CD4-positive, alpha-beta T cell (primary cell): ENCODE results near the gene CHAF1A. TPM values are rescaled to one million over a fixed set of nuclear protein-coding genes. Genes with fewer than 3 reads are reported as not detected.
A peak's percentile ranks its signal among the peaks of the same experiment; 100 is the strongest.

ENCODE experiments used
- ATAC-seq: fragments of 200-7000 bp; cut with Tn5 transposase; one replicate; pipeline ENCODE4 v1.10.0; 2022; ENCODE audit warnings: mild to moderate bottlenecking; ENCODE audit not compliant: poor library complexity
- CTCF ChIA-PET: fragments of 350-600 bp; sonication (Branson Sonifier 250); formaldehyde crosslinking; loops from one replicate; lab custom pipeline; 2021; ENCODE audit warnings: antibody characterized with exemption, inconsistent platforms; lab: Charles Lee
- POLR2A ChIA-PET: fragments of 350-600 bp; sonication (Branson Sonifier 250); formaldehyde crosslinking; loops from one replicate; lab custom pipeline; 2021; ENCODE audit warnings: antibody characterized with exemption, inconsistent platforms; lab: Charles Lee
- DNase-seq, 14 experiments: peaks; one replicate each; pipeline ENCODE4 v3.0.0-alpha.2; 2013 to 2020; ENCODE audit warnings: mixed read lengths in 2 of 14
- H3K27ac ChIP-seq, 2 donors: one replicate each; pipeline versions ENCODE4 v1.5.1 to v1.7.0; 2013; ENCODE audit warnings: low read length in 2 of 2, low read depth in 1 of 2, mild to moderate bottlenecking in 1 of 2
- H3K27me3 ChIP-seq, 2 experiments: 1 replicate in 1 of 2; 2 replicates in 1 of 2; pipeline versions ENCODE4 v1.6.1 to v1.7.0; 2013; ENCODE audit warnings: low read length in 2 of 2, control low read depth in 1 of 2, mild to moderate bottlenecking in 1 of 2, moderate library complexity in 1 of 2; ENCODE audit not compliant: insufficient read depth in 2 of 2, control insufficient read depth in 1 of 2
- H3K36me3 ChIP-seq: one replicate; pipeline ENCODE4 v1.6.1; 2013; ENCODE audit warnings: low read length, control low read depth; ENCODE audit not compliant: insufficient read depth
- H3K4me1 ChIP-seq: one replicate; pipeline ENCODE4 v1.6.1; 2013; ENCODE audit warnings: low read length, control low read depth; ENCODE audit not compliant: insufficient read depth
- H3K4me3 ChIP-seq: one replicate; pipeline ENCODE4 v1.5.1; 2013; ENCODE audit warnings: mild to moderate bottlenecking, low read length, moderate library complexity
- H3K9me3 ChIP-seq, 2 experiments: 1 replicate in 1 of 2; 2 replicates in 1 of 2; pipeline versions ENCODE4 v1.6.1 to v1.7.0; 2013; ENCODE audit warnings: low read length in 2 of 2, mild to moderate bottlenecking in 2 of 2, control low read depth in 1 of 2, moderate library complexity in 1 of 2; ENCODE audit not compliant: control insufficient read depth in 1 of 2, insufficient read depth in 1 of 2
- H3K27ac Mint-ChIP-seq: one replicate; pipeline ENCODE4 v1.8.0; 2020; ENCODE audit warnings: mixed read lengths
- H3K27me3 Mint-ChIP-seq: one replicate; pipeline ENCODE4 v1.8.0; 2021; ENCODE audit warnings: mixed read lengths
- H3K36me3 Mint-ChIP-seq: one replicate; pipeline ENCODE4 v1.8.0; 2021; ENCODE audit warnings: low read depth, mixed read lengths
- H3K4me1 Mint-ChIP-seq: one replicate; pipeline ENCODE4 v1.8.0; 2021; ENCODE audit warnings: low read depth, mixed read lengths
- H3K4me3 Mint-ChIP-seq: one replicate; pipeline ENCODE4 v1.8.0; 2020; ENCODE audit warnings: mild to moderate bottlenecking, mixed read lengths
- H3K9me3 Mint-ChIP-seq: one replicate; pipeline ENCODE4 v1.8.0; 2020; ENCODE audit warnings: mixed read lengths
- intact Hi-C, 2 experiments: fragments of 100-400 bp; cut with DNase I in 1 of 2; cut with micrococcal nuclease in 1 of 2; formaldehyde crosslinking; loops; one replicate each; pipeline versions ENCODE4 v1.15.1 to v1.9.0; 2023 to 2025; cut with DNase I, micrococcal nuclease
- microRNA-seq: library from miRNA; unstranded; fragments of <30 nt; microRNA quantifications from one replicate; pipeline ENCODE4 v1.2.0, GENCODE V29; 2021; ENCODE audit warnings: borderline microRNAs expressed, borderline replicate concordance
- total RNA-seq, 174 experiments: library from RNA in 2 of 174; stranded (reverse) in 2 of 174; gene quantifications; one replicate each; pipeline ENCODE4 v1.2.3 and lab custom pipeline; 2021 to 2026
- TF ChIP-seq, protein P1 (sequence below): fragments of 200-600 bp; IDR thresholded peaks from one replicate; pipeline ENCODE4 v1.8.0; 2022; ENCODE audit warnings: antibody characterized with exemption, mild to moderate bottlenecking

The CHAF1A gene
- total RNA-seq, 2 experiments from 2014 or later, result 27.5 to 27.8 TPM

- CTCF ChIA-PET, result interaction anchor here (0.6 kb wide), 1 partner anchor 32 kb away, joined by 3 read pairs; no protein-coding TSS in a partner anchor
- intact Hi-C loops, result no loop called here
- H3K9me3 Mint-ChIP-seq, result no peaks in the 10 kb centered on the region
- H3K36me3 Mint-ChIP-seq, result peaks cover 43% of the 10 kb centered on the region
- H3K4me1 ChIP-seq, result no peaks in the 10 kb centered on the region
- no peak overlapping the region for H3K27ac ChIP-seq
- POLR2A ChIA-PET, result no interaction called here
- no peaks in the 10 kb centered on the region for H3K4me1 Mint-ChIP-seq
- H3K27me3 Mint-ChIP-seq, result no peaks in the 10 kb centered on the region
- ATAC-seq (no peak), DNase-seq (no peak)
- H3K4me3 Mint-ChIP-seq, result no peak overlapping the region
- H3K36me3 ChIP-seq, result peaks cover 43% of the 10 kb centered on the region
- no peak overlapping the region for H3K27ac Mint-ChIP-seq
- H3K27me3 ChIP-seq, result no peaks in the 10 kb centered on the region
- H3K9me3 ChIP-seq, result no peaks in the 10 kb centered on the region
- TF ChIP-seq, protein P1, sequence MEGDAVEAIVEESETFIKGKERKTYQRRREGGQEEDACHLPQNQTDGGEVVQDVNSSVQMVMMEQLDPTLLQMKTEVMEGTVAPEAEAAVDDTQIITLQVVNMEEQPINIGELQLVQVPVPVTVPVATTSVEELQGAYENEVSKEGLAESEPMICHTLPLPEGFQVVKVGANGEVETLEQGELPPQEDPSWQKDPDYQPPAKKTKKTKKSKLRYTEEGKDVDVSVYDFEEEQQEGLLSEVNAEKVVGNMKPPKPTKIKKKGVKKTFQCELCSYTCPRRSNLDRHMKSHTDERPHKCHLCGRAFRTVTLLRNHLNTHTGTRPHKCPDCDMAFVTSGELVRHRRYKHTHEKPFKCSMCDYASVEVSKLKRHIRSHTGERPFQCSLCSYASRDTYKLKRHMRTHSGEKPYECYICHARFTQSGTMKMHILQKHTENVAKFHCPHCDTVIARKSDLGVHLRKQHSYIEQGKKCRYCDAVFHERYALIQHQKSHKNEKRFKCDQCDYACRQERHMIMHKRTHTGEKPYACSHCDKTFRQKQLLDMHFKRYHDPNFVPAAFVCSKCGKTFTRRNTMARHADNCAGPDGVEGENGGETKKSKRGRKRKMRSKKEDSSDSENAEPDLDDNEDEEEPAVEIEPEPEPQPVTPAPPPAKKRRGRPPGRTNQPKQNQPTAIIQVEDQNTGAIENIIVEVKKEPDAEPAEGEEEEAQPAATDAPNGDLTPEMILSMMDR, result no peak
- H3K4me3 ChIP-seq, result no peak overlapping the region
Measured at GRCh38 chr19:4488496-4488895, 86.1 kb downstream of the CHAF1A start.

- H3K27ac ChIP-seq, result no peak overlapping the region
- Mint-ChIP-seq H3K4me1 (no peaks in the 10 kb centered on the region), H3K4me3 (no peak overlapping the region), H3K9me3 (no peaks in the 10 kb centered on the region), H3K27me3 (no peaks in the 10 kb centered on the region), H3K36me3 (peaks cover 35% of the 10 kb centered on the region), H3K27ac (no peak overlapping the region)
- CTCF ChIA-PET, result no interaction called here
- DNase-seq (peak in 1 of 14 experiments; percentile 29), ATAC-seq (no peak)
- POLR2A ChIA-PET, result no interaction called here
- no peak overlapping the region for H3K4me3 ChIP-seq
- no peaks in the 10 kb centered on the region for H3K4me1 ChIP-seq
- TF ChIP-seq, protein P1, result no peak
- peaks cover 62% of the 10 kb centered on the region for H3K36me3 ChIP-seq
- H3K9me3 ChIP-seq, result no peaks in the 10 kb centered on the region
- intact Hi-C loops, result no loop called here
- no peaks in the 10 kb centered on the region for H3K27me3 ChIP-seq
Measured at GRCh38 chr19:4491446-4491845, 89.0 kb downstream of the CHAF1A start.

GRCh38 chr19:4492337-4493103 lies 90.1 kb downstream of the CHAF1A start:
- H3K4me1 Mint-ChIP-seq, result no peaks in the 10 kb centered on the region
- no peaks in the 10 kb centered on the region for H3K27me3 Mint-ChIP-seq
- no peak overlapping the region for H3K4me3 Mint-ChIP-seq
- ChIA-PET POLR2A (no interaction called here), CTCF (no interaction called here)
- H3K27ac ChIP-seq, result no peak overlapping the region
- H3K27ac Mint-ChIP-seq, result no peak overlapping the region
- ATAC-seq (no peak), DNase-seq (no peak)
- H3K36me3 ChIP-seq, result peaks cover 66% of the 10 kb centered on the region
- H3K27me3 ChIP-seq, result no peaks in the 10 kb centered on the region
- no peaks in the 10 kb centered on the region for H3K4me1 ChIP-seq
- H3K9me3 ChIP-seq, result no peaks in the 10 kb centered on the region
- intact Hi-C loops, result no loop called here
- H3K36me3 Mint-ChIP-seq, result peaks cover 27% of the 10 kb centered on the region
- TF ChIP-seq, protein P1, result no peak
- H3K4me3 ChIP-seq, result no peak overlapping the region
- no peaks in the 10 kb centered on the region for H3K9me3 Mint-ChIP-seq

Small RNAs within 50 kb of the gene (microRNA-seq; reads per million reads assigned to microRNA genes)
- not detected for gene MIR4746

Other genes starting within 250 kb of the CHAF1A start
- gene CREB3L3, start 249.0 kb upstream of the CHAF1A start, total RNA-seq, result under 1 TPM in 1 of 2 experiments, not detected in 1; 0.08 TPM
- 10 to 100 TPM; 11.2 to 14.2 TPM for gene SIRT6, start 220.1 kb upstream of the CHAF1A start, total RNA-seq
- under 1 TPM; 0.59 to 0.60 TPM for gene ANKRD24, start 220.0 kb upstream of the CHAF1A start, total RNA-seq
- gene EBI3, start 173.1 kb upstream of the CHAF1A start, total RNA-seq, result not detected
- 10 to 100 TPM; 32.9 to 33.7 TPM for gene YJU2, start 155.6 kb upstream of the CHAF1A start, total RNA-seq
- under 1 TPM; 0.14 to 0.64 TPM for gene SHD, start 123.4 kb upstream of the CHAF1A start, total RNA-seq
- gene TMIGD2, start 100.3 kb upstream of the CHAF1A start, total RNA-seq, result 10 to 100 TPM; 17.6 to 20.9 TPM
- 1 to 10 TPM in 1 of 2 experiments, under 1 TPM in 1; 0.98 to 1.0 TPM for gene FSD1, start 98.0 kb upstream of the CHAF1A start, total RNA-seq
- 1 to 10 TPM; 1.7 to 1.8 TPM for gene STAP2, start 63.8 kb upstream of the CHAF1A start, total RNA-seq
- gene MPND, start 59.1 kb upstream of the CHAF1A start, total RNA-seq, result 10 to 100 TPM; 10.3 to 11.0 TPM
- 10 to 100 TPM; 39.3 to 40.9 TPM for gene SH3GL1, start 2.1 kb upstream of the CHAF1A start, total RNA-seq
- gene UBXN6, start 55.2 kb downstream of the CHAF1A start, total RNA-seq, result 10 to 100 TPM; 54.5 to 58.4 TPM
- gene HDGFL2, start 69.7 kb downstream of the CHAF1A start, total RNA-seq, result 10 to 100 TPM; 17.2 to 18.0 TPM
- gene PLIN4, start 115.8 kb downstream of the CHAF1A start, total RNA-seq, result not detected
- under 1 TPM; 0.31 to 0.93 TPM for gene PLIN5, start 132.6 kb downstream of the CHAF1A start, total RNA-seq
- not detected for gene LRG1, start 137.4 kb downstream of the CHAF1A start, total RNA-seq
- under 1 TPM; 0.14 to 0.17 TPM for gene SEMA6B, start 157.0 kb downstream of the CHAF1A start, total RNA-seq
- gene TNFAIP8L1, start 236.9 kb downstream of the CHAF1A start, total RNA-seq, result 1 to 10 TPM; 4.4 to 5.1 TPM